Heart right ventricle (tissue), 16 donors: ENCODE results near the gene GFPT2. TPM values are rescaled to one million over a fixed set of nuclear protein-coding genes. Genes with fewer than 3 reads are reported as not detected.
"Not testable (repeated sequence)": the region's sequence is repeated elsewhere in the genome, so short reads cannot be mapped to it uniquely, and the experiment has no call there.

Source experiments
- ATAC-seq, 8 donors: fragments of 200-7000 bp; cut with Tn5 transposase; one replicate each; pipeline ENCODE4 v1.9.1; 2020; ENCODE audit warnings: mild to moderate bottlenecking in 8 of 8, moderate library complexity in 8 of 8, moderate number of reproducible peaks in 1 of 8
- DNase-seq, 2 donors: peaks; one replicate each; pipeline ENCODE4 v3.0.0-alpha.2; 2020
- H3K27ac ChIP-seq, 10 donors: fragments of 200-600 bp; sonication (generic) in 2 of 10; one replicate each; pipeline versions ENCODE4 v1.5.0 to v1.8.0; 2020 to 2022; ENCODE audit warnings: mild to moderate bottlenecking in 3 of 10
- H3K27me3 ChIP-seq, 7 donors: fragments of 200-600 bp; one replicate each; pipeline ENCODE4 v1.8.0; 2021 to 2022; ENCODE audit warnings: mild to moderate bottlenecking in 2 of 7
- H3K36me3 ChIP-seq, 9 donors: fragments of 200-600 bp; sonication (generic) in 1 of 9; one replicate each; pipeline versions ENCODE4 v1.5.0 to v1.8.0; 2020 to 2022; ENCODE audit warnings: mild to moderate bottlenecking in 2 of 9
- H3K4me1 ChIP-seq, 9 donors: fragments of 200-600 bp; sonication (generic) in 1 of 9; one replicate each; pipeline versions ENCODE4 v1.5.0 to v1.8.0; 2020 to 2022; ENCODE audit warnings: mild to moderate bottlenecking in 4 of 9
- H3K4me3 ChIP-seq, 10 donors: fragments of 200-600 bp; sonication (generic) in 2 of 10; one replicate each; pipeline versions ENCODE4 v1.5.0 to v1.8.0; 2020 to 2022; ENCODE audit warnings: mild to moderate bottlenecking in 7 of 10, moderate library complexity in 2 of 10
- H3K9me3 ChIP-seq, 11 donors: fragments of 200-600 bp in 10 of 11; sonication (generic) in 2 of 11; one replicate each; pipeline versions ENCODE4 v1.5.0 to v1.8.0; 2013 to 2022; ENCODE audit warnings: mild to moderate bottlenecking in 2 of 11, control low read depth in 1 of 11, moderate library complexity in 1 of 11
- WGBS, 2 donors: extraction: QIAGEN DNeasy Blood & Tissue Kit; methylation state at CpG; one replicate each; pipeline ENCODE4 v1.1.7; 2013; ENCODE audit warnings: inconsistent platforms in 1 of 2; 5-methylcytosine and 5-hydroxymethylcytosine counted together
- intact Hi-C, 10 donors: fragments of 100-400 bp; cut with DNase I; formaldehyde crosslinking; loops; one replicate each; pipeline versions ENCODE4 v1.11.1 to v1.14.2; 2022
- polyA plus RNA-seq, 2 donors: library from polyadenylated mRNA; stranded (reverse); fragments of 200-250 nt; gene quantifications; one replicate each; pipeline ENCODE4 v1.2.3, GENCODE V29; 2013
- total RNA-seq, 10 donors: library from RNA; stranded (reverse); fragmentation: NEBNext Ultra II Directional in 3 of 10; extraction: Animal tissue kit (Norgen Biotek cat#: 25700) in 3 of 10; gene quantifications; one replicate each; pipeline versions ENCODE4 v1.2.1 to v1.2.4, GENCODE V29; 2021 to 2023
- TF ChIP-seq, protein P1 (sequence below), 9 donors: fragments of 200-600 bp; sonication (generic) in 2 of 9; IDR thresholded peaks; one replicate each; pipeline versions ENCODE4 v1.5.0 to v1.8.0; 2021 to 2022; ENCODE audit warnings: antibody characterized with exemption in 9 of 9, mild to moderate bottlenecking in 5 of 9, moderate library complexity in 1 of 9
- donor health status: Arrhythmogenic right ventricular cardiomyopathy.
- donor health status: ischemic (EF 13 %, LVEDD 7.1; RV severe dilation, severe dysfunction).
- donor health status: healthy with polysubstance abuse.
- donor health status: DM: no; HTN: yes; CAD: no.
- donor health status: DM: no; HTN: no; CAD: no.
- donor health status: ischemic (EF 25% LVEDD 6.9; RV normal size, moderate dysfunction).
- donor health status: ischemic (EF 25% LVEDD 5.7; RV mildly dilated, moderate dysfunction).
- donor health status: healthy.
- donor health status: DM: yes; HTN: yes; CAD: no.
- donor health status: Ischemic cardiomyopathy.
- donor health status: ischemic (EF 35%, LVEDD 5.7; RV mildly dilated, moderate dysfunction).
- donor health status: nonischemic (EF 11% LVEDD 7.7; RV severe dilation, severe dysfunction).
- donor health status: DM: yes; HTN: yes; CAD: no.
- donor health status: PGD.
- donor health status: ischemic (EF 29% LVEDD 5.4; RV normal size, mild dysfunction).
- donor health status: nonischemic (EF 23%, LVEDD 6.1; RV moderate dilation, normal function).

GFPT2 gene
- total and polyA plus RNA-seq, 12 donors = 2.5 to 19.4 (median 6.9) TPM

DNA sequence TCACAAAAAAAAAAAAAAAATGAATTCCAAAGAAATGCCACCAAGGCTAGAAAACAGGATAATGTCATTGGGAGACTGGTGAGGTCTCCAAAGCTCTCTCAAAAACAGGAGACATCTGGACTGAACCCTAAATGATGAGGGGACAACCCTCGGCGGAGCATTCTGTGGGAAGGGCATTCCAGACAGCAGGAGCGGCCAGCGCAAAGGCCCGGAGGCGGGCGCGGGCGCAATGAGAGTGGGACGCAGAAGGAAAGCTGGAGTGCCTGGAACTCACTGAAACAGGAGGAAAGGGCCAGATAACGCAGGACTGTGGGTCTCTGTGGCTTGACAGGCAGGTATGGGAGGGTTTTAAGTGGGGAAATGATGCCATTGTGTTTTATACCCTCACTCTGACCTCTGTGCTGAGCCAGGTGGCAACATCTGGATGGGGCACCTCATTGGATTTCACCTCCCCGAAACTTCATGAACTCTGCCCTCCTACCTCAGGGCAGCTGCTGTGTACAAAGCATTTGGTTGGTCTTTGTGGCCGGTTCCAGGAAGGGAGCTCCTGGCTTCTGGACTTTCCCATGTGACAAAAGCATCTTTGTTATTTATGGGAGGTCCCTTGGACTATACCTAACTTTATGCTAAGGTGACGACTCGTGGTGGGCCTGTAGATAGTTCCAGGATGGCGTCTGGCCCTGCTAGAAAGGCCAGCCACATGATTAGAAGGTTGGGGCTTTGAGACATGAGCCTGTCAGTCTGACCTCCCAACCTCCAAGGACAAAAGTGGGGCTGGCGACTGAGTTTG, 49.7 kb downstream of the GFPT2 start:
- H3K36me3 ChIP-seq = peaks cover 0 to 40% (median 0%) of the 10 kb centered on the region in 9 donors
- no peak overlapping the region for H3K27ac ChIP-seq
- H3K4me3 ChIP-seq = no peak overlapping the region
- 87 to 89% methylated on average over 17 of the region's 17 CpGs for WGBS, 2 donors
- intact Hi-C loops = no loop called here
- no peaks in the 10 kb centered on the region for H3K9me3 ChIP-seq
- no peaks in the 10 kb centered on the region for H3K27me3 ChIP-seq
- no peaks in the 10 kb centered on the region for H3K4me1 ChIP-seq
- DNase-seq (no peak), ATAC-seq (no peak)
- TF ChIP-seq, protein P1, sequence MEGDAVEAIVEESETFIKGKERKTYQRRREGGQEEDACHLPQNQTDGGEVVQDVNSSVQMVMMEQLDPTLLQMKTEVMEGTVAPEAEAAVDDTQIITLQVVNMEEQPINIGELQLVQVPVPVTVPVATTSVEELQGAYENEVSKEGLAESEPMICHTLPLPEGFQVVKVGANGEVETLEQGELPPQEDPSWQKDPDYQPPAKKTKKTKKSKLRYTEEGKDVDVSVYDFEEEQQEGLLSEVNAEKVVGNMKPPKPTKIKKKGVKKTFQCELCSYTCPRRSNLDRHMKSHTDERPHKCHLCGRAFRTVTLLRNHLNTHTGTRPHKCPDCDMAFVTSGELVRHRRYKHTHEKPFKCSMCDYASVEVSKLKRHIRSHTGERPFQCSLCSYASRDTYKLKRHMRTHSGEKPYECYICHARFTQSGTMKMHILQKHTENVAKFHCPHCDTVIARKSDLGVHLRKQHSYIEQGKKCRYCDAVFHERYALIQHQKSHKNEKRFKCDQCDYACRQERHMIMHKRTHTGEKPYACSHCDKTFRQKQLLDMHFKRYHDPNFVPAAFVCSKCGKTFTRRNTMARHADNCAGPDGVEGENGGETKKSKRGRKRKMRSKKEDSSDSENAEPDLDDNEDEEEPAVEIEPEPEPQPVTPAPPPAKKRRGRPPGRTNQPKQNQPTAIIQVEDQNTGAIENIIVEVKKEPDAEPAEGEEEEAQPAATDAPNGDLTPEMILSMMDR (IDR thresholded peaks at IDR 0.05) = no peak

DNA sequence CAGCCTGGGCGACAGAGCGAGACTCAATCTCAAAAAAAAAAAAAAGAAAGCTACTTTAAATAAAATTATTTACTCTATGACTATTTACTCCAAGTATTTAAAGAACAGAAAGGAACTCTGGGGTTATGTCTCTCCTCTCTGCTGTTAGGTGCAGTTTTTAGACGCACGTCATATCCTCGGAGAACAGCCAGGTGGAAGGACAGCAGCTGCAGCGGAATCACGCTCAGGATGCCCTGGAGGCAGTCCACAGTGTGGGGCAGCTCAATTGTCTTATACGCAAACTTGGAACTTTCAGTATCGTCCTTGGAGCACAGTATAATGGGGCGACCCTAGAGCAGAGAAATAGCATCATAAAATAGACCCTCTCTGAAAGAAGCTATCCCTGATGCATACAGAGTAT, 50.9 kb downstream of the GFPT2 start:
- Histone ChIP-seq H3K27ac (no peak overlapping the region), H3K4me3 (no peak overlapping the region), H3K36me3 (peaks cover 0 to 40% (median 0%) of the 10 kb centered on the region in 9 donors), H3K27me3 (no peaks in the 10 kb centered on the region), H3K9me3 (no peaks in the 10 kb centered on the region), H3K4me1 (no peaks in the 10 kb centered on the region)
- 93 to 96% methylated on average over 10 of the region's 10 CpGs for WGBS, 2 donors
- ATAC-seq (no peak), DNase-seq (no peak)
- intact Hi-C loops = no loop called here
- TF ChIP-seq, protein P1 (IDR thresholded peaks at IDR 0.05) = no peak

DNA sequence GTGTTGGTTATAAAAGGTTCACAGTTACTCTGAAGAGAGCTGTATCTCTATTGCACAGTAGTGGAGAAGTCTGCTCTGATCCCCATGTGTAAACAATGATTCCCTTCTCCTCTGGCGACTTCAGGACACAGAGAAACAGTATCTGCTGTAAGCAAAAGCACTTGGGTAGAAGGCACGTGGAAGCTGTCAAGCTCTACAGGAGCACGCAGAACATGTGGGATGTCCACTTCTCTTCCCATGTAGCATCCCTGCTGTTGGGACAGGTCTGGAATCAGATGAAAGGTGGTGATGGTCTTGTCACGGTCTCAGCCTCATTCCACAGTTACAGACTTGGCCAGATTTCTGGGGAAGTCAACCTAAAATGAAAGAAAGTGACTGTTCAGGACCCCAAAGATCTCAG, 51.9 kb downstream of the GFPT2 start:
- Histone ChIP-seq H3K36me3 (peaks cover 0 to 38% (median 0%) of the 10 kb centered on the region in 9 donors), H3K27me3 (no peaks in the 10 kb centered on the region), H3K27ac (no peak overlapping the region), H3K4me1 (no peaks in the 10 kb centered on the region), H3K4me3 (no peak overlapping the region), H3K9me3 (no peaks in the 10 kb centered on the region)
- DNase-seq (no peak), ATAC-seq (no peak)
- TF ChIP-seq, protein P1 (IDR thresholded peaks at IDR 0.05) = no peak
- WGBS, 2 donors = 76 to 83% methylated on average over 4 of the region's 4 CpGs
- intact Hi-C loops = no loop called here

DNA sequence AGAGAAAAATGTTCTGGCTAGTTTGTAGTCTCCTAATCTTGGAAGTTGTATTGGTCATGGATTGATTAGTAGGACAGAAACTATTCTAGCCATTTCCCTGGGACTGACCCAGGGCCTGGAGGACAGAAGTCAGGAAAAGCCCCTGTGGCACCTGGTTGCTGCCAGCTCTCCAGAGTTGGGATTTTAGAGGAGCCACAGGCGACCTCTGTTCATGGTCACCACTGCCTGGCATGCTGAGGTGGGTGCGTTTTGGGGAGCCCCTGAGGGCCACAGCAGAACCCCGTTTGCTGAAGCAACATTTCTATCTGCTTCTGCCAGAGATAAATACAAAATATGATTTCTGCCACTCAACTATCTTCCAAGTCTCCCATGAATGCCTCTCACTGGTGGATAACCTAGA, 53.6 kb downstream of the GFPT2 start:
- Histone ChIP-seq H3K4me1 (no peaks in the 10 kb centered on the region), H3K36me3 (peaks cover 0 to 24% (median 0%) of the 10 kb centered on the region in 9 donors), H3K27ac (no peak overlapping the region), H3K4me3 (no peak overlapping the region), H3K9me3 (no peaks in the 10 kb centered on the region), H3K27me3 (no peaks in the 10 kb centered on the region)
- TF ChIP-seq, protein P1 (IDR thresholded peaks at IDR 0.05) = no peak
- intact Hi-C loops = loop anchor here in 1 of 10 donors (10.0 kb wide), 1 partner anchor 365 kb away; no protein-coding TSS in a partner anchor
- DNase-seq = no peak
- WGBS, 2 donors = 64 to 86% methylated on average over 3 of the region's 3 CpGs
- ATAC-seq = no peak

DNA sequence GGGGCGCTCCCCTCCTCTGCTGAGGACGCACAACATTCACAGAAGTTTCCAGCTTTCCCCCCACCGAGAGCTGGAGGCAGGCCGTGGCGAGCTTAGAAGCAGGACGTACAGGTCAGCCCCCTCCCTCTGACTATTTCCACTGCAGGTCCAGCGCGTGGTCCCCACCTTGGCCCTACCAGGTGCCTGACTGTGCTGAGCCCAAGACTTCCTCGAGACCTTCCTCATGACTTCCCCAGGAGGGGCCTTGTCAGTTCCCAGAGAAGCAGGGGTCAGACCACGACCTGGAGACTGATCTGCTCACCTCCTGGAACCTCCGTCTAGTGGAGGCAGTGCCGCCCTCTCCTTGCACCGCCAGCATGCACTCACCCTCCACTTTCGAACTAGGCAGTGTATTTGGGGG, 54.1 kb downstream of the GFPT2 start:
- DNase-seq, H3K9me3 ChIP-seq, H3K4me1 ChIP-seq, H3K27me3 ChIP-seq, H3K27ac ChIP-seq, ATAC-seq, H3K4me3 ChIP-seq: not testable (repeated sequence)
- peaks cover 0 to 19% (median 0%) of the 10 kb centered on the region in 9 donors for H3K36me3 ChIP-seq
- intact Hi-C loops = loop anchor here in 1 of 10 donors (10.0 kb wide), 1 partner anchor 366 kb away; no protein-coding TSS in a partner anchor
- WGBS, 2 donors = 87 to 89% methylated on average over 14 of the region's 14 CpGs
